Stomach (tissue), 4 donors: ENCODE data around the gene PCDHGA2.

ENCODE experiments used
- CTCF ChIP-seq, 7 experiments: fragments of 450-650 bp in 4 of 7; fragments of 200-600 bp in 3 of 7; sonication (generic) in 3 of 7; IDR thresholded peaks; one replicate each; pipeline ENCODE4 v1.5.1; 2016 to 2019; ENCODE audit warnings: antibody characterized with exemption in 7 of 7, control low read depth in 2 of 7, mild to moderate bottlenecking in 1 of 7
- POLR2AphosphoS5 ChIP-seq, 3 donors: sonication (generic); formaldehyde crosslinking; IDR thresholded peaks; one replicate each; pipeline ENCODE4 v1.6.1; 2016; ENCODE audit warnings: antibody characterized with exemption in 3 of 3

- TF ChIP-seq CTCF (IDR thresholded peaks at IDR 0.05) = no peak
- no peak for TF ChIP-seq POLR2AphosphoS5 (IDR thresholded peaks at IDR 0.05)
These were observed 40.2 kb upstream of the PCDHGA2 start for GRCh38 chr5:141298376-141298775.
